H1 (cell line): ENCODE measurements around the gene TLCD3A. TPM values are rescaled to one million over a fixed set of nuclear protein-coding genes. Genes with fewer than 3 reads are reported as not detected.

ENCODE experiments used
- GTF2F1 ChIP-seq: IDR thresholded peaks from 2 replicates; pipeline ENCODE4 v1.6.1; 2012; ENCODE audit warnings: low read depth, low read length, improper control_type of control experiment, borderline replicate concordance
- KDM4A ChIP-seq: IDR thresholded peaks from one replicate; pipeline ENCODE4 v1.7.1; 2012; ENCODE audit warnings: low read depth, mild to moderate bottlenecking, moderate library complexity, low read length, inconsistent platforms; ENCODE audit not compliant: severe bottlenecking
- POLR2A ChIP-seq, 2 experiments: IDR thresholded peaks; 1 replicate in 1 of 2; 2 replicates in 1 of 2; pipeline ENCODE4 v1.6.1; 2011; ENCODE audit warnings: low read depth in 2 of 2, low read length in 2 of 2, mild to moderate bottlenecking in 2 of 2; ENCODE audit errors: control extremely low read depth in 1 of 2
- polyA plus RNA-seq, 7 experiments: library from polyadenylated mRNA; depleted of rRNA in 3 of 7; stranded (reverse) in 5 of 7; unstranded in 2 of 7; fragments of >200 nt in 5 of 7; fragments of 200-250 nt in 2 of 7; gene quantifications; 1 replicate in 5 of 7; 2 replicates in 1 of 7; 4 replicates in 1 of 7; pipeline versions ENCODE4 v1.2.1 to v1.2.3, GENCODE V29; 2011 to 2013; ENCODE audit warnings: missing spikeins in 2 of 7, mixed read lengths in 2 of 7
- total RNA-seq: library from RNA; stranded (reverse); fragmentation: NEBNext Ultra II Directional; extraction: Animal tissue kit (Norgen Biotek cat#: 25700); gene quantifications from 2 replicates; pipeline ENCODE4 v1.2.1, GENCODE V29; 2021
- TF ChIP-seq, protein P1 (sequence below): IDR thresholded peaks from 2 replicates; pipeline ENCODE4 v1.6.1; 2012; ENCODE audit warnings: inconsistent platforms

The TLCD3A gene
- total and polyA plus RNA-seq, 2 of the 8 experiments (the other 6 are each of a cell fraction or from before 2014, with no cell fraction given), result 26.1 to 48.8 TPM

DNA sequence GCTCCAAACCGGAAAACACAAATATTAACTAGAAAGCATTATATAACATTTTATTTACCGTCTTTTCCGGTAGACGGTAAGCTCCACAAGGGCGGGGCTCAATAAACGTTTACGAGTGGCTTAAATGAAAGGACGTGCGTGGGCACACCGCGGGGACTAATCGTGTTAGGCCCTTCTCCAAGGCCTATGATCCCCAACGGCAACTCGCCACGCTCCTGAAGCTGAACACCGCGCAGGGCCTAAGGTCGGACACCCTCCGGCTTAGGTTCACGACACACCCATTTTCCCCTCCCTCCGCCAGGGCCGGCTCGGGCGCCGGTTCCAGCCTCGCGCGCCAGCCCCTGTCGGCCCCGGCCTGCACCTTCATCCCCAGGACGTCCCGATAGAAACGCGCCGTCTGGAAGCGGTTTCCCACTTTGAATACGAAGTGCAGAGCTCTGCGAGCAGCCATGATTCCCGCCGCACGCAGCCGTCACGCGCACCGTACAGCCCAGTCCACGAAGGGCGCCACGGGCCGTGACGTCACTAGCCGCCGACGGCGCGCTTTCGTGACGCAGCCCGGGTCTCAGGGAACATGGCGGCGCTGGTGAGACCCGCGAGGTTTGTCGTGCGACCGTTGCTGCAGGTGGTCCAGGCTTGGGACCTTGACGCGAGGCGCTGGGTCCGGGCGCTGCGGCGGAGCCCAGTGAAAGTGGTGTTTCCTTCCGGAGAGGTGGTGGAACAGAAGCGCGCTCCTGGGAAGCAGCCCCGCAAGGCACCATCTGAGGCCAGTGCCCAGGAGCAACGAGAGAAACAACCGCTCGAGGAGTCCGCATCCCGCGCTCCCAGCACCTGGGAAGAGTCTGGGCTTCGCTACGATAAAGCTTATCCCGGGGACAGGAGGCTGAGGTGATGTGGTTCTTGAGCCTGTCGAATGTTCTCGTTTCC lies 49.7 kb downstream of the TLCD3A start, which contains the start of the genes GLOD4 and MRM3 (continued):
- TF ChIP-seq GTF2F1, result 0 out of 2 replicates have a peak, but pooled peaks have one; percentile 68
- peak; percentile 100 for TF ChIP-seq KDM4A
- TF ChIP-seq, protein P1, sequence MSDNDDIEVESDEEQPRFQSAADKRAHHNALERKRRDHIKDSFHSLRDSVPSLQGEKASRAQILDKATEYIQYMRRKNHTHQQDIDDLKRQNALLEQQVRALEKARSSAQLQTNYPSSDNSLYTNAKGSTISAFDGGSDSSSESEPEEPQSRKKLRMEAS, result peak; percentile 93
- TF ChIP-seq POLR2A (IDR thresholded peaks at IDR 0.05; ENCODE audit: control extremely low read depth in 1 of 2, low read depth in 2 of 2, low read length in 2 of 2), result peak; percentile 56 to 97
